Stimulated activated CD8-positive, alpha-beta memory T cell treated with anti-CD3 and anti-CD28 coated beads, Interleukin-2, amount 100 ng/mL, for 1 hour (primary cell): ENCODE results near the gene PLA2G4B.

Experiments
- DNase-seq, 2 donors: peaks; one replicate each; pipeline ENCODE4 v3.0.0-alpha.2; 2020; ENCODE audit warnings: low read depth in 2 of 2

Gene PLA2G4B

GRCh38 chr15:41871175-41871905, 32.7 kb downstream of the PLA2G4B start:
- no peak for DNase-seq

- DNase-seq: no peak
Observed at GRCh38 chr15:41872166-41872747, 33.6 kb downstream of the PLA2G4B start.

- no peak for DNase-seq
Observed at GRCh38 chr15:41873711-41874110, 35.1 kb downstream of the PLA2G4B start.

- DNase-seq: no peak
Observed at GRCh38 chr15:41874736-41875135, 36.1 kb downstream of the PLA2G4B start.

- DNase-seq: no peak
Observed at GRCh38 chr15:41876007-41876406, 37.4 kb downstream of the PLA2G4B start.

- no peak for DNase-seq
Observed at GRCh38 chr15:41876689-41877088, 38.0 kb downstream of the PLA2G4B start.

- DNase-seq: no peak
Observed at GRCh38 chr15:41877631-41878354, 39.1 kb downstream of the PLA2G4B start.

- no peak for DNase-seq
Observed at GRCh38 chr15:41878355-41878699, 39.7 kb downstream of the PLA2G4B start.

GRCh38 chr15:41879321-41879845, 40.7 kb downstream of the PLA2G4B start:
- DNase-seq: no peak

- DNase-seq: no peak
Observed at GRCh38 chr15:41880156-41880877, 41.7 kb downstream of the PLA2G4B start.

GRCh38 chr15:41881086-41881485, 42.4 kb downstream of the PLA2G4B start:
- DNase-seq: no peak

GRCh38 chr15:41881550-41881919, 42.9 kb downstream of the PLA2G4B start:
- no peak for DNase-seq

- DNase-seq: no peak
Observed at GRCh38 chr15:41881920-41882688, 43.5 kb downstream of the PLA2G4B start.

GRCh38 chr15:41882689-41883483, 44.2 kb downstream of the PLA2G4B start:
- DNase-seq: no peak

GRCh38 chr15:41883484-41883825, 44.8 kb downstream of the PLA2G4B start:
- no peak for DNase-seq

GRCh38 chr15:41884458-41884857, 45.8 kb downstream of the PLA2G4B start:
- no peak for DNase-seq

- DNase-seq: no peak
Observed at GRCh38 chr15:41885321-41885720, 46.7 kb downstream of the PLA2G4B start.

GRCh38 chr15:41885841-41886240, 47.2 kb downstream of the PLA2G4B start:
- no peak for DNase-seq

GRCh38 chr15:41886741-41887140, 48.1 kb downstream of the PLA2G4B start:
- no peak for DNase-seq

GRCh38 chr15:41887161-41887560, 48.5 kb downstream of the PLA2G4B start:
- no peak for DNase-seq

- DNase-seq: no peak
Observed at GRCh38 chr15:41887893-41888292, 49.2 kb downstream of the PLA2G4B start.
